Measurements from ENCODE around the gene MYBPC2.

Gene MYBPC2

GRCh38 chr19:50501568-50502475, 69.1 kb downstream of the MYBPC2 start:
- no peak for DNase-seq

- no peak for DNase-seq
These were observed 73.3 kb downstream of the MYBPC2 start for GRCh38 chr19:50505856-50506611.

- no peak for DNase-seq
These were observed 74.0 kb downstream of the MYBPC2 start for GRCh38 chr19:50506700-50507099.

- no peak for DNase-seq
These were observed 74.7 kb downstream of the MYBPC2 start for GRCh38 chr19:50507376-50507775.

- no peak for DNase-seq
These were observed 76.1 kb downstream of the MYBPC2 start for GRCh38 chr19:50508843-50509190.

- no peak for DNase-seq
These were observed 76.7 kb downstream of the MYBPC2 start for GRCh38 chr19:50509366-50509765.

- DNase-seq: no peak
These were observed 77.5 kb downstream of the MYBPC2 start for GRCh38 chr19:50510121-50510670.

- DNase-seq: no peak
These were observed 78.0 kb downstream of the MYBPC2 start for GRCh38 chr19:50510700-50511068.

GRCh38 chr19:50511069-50511822, 78.6 kb downstream of the MYBPC2 start, which contains the start of gene JOSD2:
Gene JOSD2, minus strand, starts transcription at chr19:50511191. Its CDS starts 760 bp downstream, at chr19:50510431.
- DNase-seq: peak; percentile 95

GRCh38 chr19:50512112-50512998, 79.7 kb downstream of the MYBPC2 start:
- no peak for DNase-seq

GRCh38 chr19:50512999-50513745, 80.5 kb downstream of the MYBPC2 start:
- no peak for DNase-seq

GRCh38 chr19:50513746-50514345, 81.2 kb downstream of the MYBPC2 start, which contains the start of gene ASPDH:
Gene ASPDH, minus strand, starts transcription at chr19:50513913. Its CDS starts 90 bp downstream, at chr19:50513823.
- no peak for DNase-seq

GRCh38 chr19:50514346-50515167, 81.9 kb downstream of the MYBPC2 start:
- peak; percentile 43 for DNase-seq

GRCh38 chr19:50515168-50515561, 82.5 kb downstream of the MYBPC2 start:
- no peak for DNase-seq

Measured in SHP77 treated with DMSO at 0.1 percent for 48 hours (cell line).